Esophagus squamous epithelium (tissue), 5 donors: ENCODE results near the gene CACYBP. TPM values are rescaled to one million over a fixed set of nuclear protein-coding genes. Genes with fewer than 3 reads are reported as not detected.
A peak's percentile ranks its signal among the peaks of the same experiment; 100 is the strongest.

Experiments
- DNase-seq: peaks from one replicate; lab custom pipeline; 2025; lab: John Stamatoyannopoulos, UW
- H3K27ac ChIP-seq, 4 donors: fragments of 200-600 bp; sonication (generic); one replicate each; pipeline ENCODE4 v1.5.1; 2016 to 2019; ENCODE audit warnings: mild to moderate bottlenecking in 1 of 4
- H3K27me3 ChIP-seq, 4 donors: fragments of 200-600 bp; sonication (generic); 1 replicate in 3 of 4; 2 replicates in 1 of 4; pipeline versions ENCODE4 v1.5.1 to v1.6.0; 2017 to 2021; ENCODE audit warnings: antibody characterized with exemption in 1 of 4
- H3K36me3 ChIP-seq, 3 donors: fragments of 200-600 bp; sonication (generic); one replicate each; pipeline ENCODE4 v1.5.1; 2016 to 2019
- H3K4me1 ChIP-seq, 3 donors: fragments of 200-600 bp; sonication (generic); one replicate each; pipeline ENCODE4 v1.5.1; 2017 to 2019
- H3K4me3 ChIP-seq, 4 donors: fragments of 200-600 bp; sonication (generic); 1 replicate in 3 of 4; 2 replicates in 1 of 4; pipeline ENCODE4 v1.5.1; 2016 to 2019; ENCODE audit warnings: mild to moderate bottlenecking in 2 of 4, moderate library complexity in 1 of 4
- H3K9me3 ChIP-seq, 3 donors: fragments of 200-600 bp; sonication (generic); one replicate each; pipeline ENCODE4 v1.5.1; 2016 to 2019
- POLR2A ChIP-seq, 4 donors: fragments of 450-650 bp; IDR thresholded peaks; one replicate each; pipeline ENCODE4 v1.6.1; 2017; ENCODE audit warnings: antibody characterized with exemption in 4 of 4, mild to moderate bottlenecking in 4 of 4, moderate library complexity in 3 of 4
- WGBS, 2 donors: methylation state at CpG; one replicate each; pipeline ENCODE4 v1.1.5; 2018; 5-methylcytosine and 5-hydroxymethylcytosine counted together
- intact Hi-C: fragments of 100-400 bp; cut with DNase I; formaldehyde crosslinking; loops from one replicate; pipeline ENCODE4 v1.15.0; 2022
- total RNA-seq, 4 donors: library from RNA; depleted of rRNA; stranded (reverse); fragments of >200 nt; gene quantifications; one replicate each; pipeline ENCODE4 v1.1.0, GENCODE V29; 2016
- TF ChIP-seq, protein P1 (sequence below), 6 experiments: fragments of 450-650 bp in 4 of 6; fragments of 200-600 bp in 2 of 6; sonication (generic) in 2 of 6; IDR thresholded peaks; one replicate each; pipeline ENCODE4 v1.5.1; 2016 to 2019; ENCODE audit warnings: antibody characterized with exemption in 6 of 6, mild to moderate bottlenecking in 4 of 6, moderate library complexity in 4 of 6
- donor health status: DM: yes; HTN: yes; CAD: no.

The CACYBP gene
- total RNA-seq, 4 donors from 2014 or later = 66.9 to 92.5 (median 82.1) TPM

DNA sequence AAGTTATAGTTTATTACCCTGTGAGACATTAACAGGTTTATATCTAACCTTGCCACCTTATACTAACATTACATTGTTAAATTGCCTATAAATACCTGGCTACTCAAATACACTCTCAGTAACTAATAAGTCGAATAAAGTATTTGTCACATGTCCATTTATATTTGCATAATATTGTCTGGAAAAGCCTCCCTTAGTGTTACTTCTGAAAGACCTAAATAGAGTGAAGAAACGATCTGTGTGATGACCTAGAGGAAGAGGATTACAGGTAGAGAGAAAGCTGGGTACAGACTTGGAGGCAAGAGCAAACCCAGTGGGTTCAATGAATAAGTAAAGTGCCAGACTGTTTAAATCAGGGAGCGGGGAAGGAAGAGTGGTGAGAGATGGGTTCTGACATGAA lies 2.7 kb upstream of the CACYBP start:
- H3K36me3 ChIP-seq = peaks cover 0 to 5% (median 0%) of the 10 kb centered on the region in 3 donors
- H3K4me1 ChIP-seq = peaks cover 0 to 29% (median 8%) of the 10 kb centered on the region in 3 donors
- 75 to 81% methylated on average over 3 of the region's 3 CpGs for WGBS, 2 donors
- H3K27ac ChIP-seq = no peak overlapping the region
- no peak for TF ChIP-seq POLR2A (IDR thresholded peaks at IDR 0.05)
- TF ChIP-seq, protein P1, sequence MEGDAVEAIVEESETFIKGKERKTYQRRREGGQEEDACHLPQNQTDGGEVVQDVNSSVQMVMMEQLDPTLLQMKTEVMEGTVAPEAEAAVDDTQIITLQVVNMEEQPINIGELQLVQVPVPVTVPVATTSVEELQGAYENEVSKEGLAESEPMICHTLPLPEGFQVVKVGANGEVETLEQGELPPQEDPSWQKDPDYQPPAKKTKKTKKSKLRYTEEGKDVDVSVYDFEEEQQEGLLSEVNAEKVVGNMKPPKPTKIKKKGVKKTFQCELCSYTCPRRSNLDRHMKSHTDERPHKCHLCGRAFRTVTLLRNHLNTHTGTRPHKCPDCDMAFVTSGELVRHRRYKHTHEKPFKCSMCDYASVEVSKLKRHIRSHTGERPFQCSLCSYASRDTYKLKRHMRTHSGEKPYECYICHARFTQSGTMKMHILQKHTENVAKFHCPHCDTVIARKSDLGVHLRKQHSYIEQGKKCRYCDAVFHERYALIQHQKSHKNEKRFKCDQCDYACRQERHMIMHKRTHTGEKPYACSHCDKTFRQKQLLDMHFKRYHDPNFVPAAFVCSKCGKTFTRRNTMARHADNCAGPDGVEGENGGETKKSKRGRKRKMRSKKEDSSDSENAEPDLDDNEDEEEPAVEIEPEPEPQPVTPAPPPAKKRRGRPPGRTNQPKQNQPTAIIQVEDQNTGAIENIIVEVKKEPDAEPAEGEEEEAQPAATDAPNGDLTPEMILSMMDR (IDR thresholded peaks at IDR 0.05) = no peak
- no peaks in the 10 kb centered on the region for H3K27me3 ChIP-seq
- no peak overlapping the region for H3K4me3 ChIP-seq
- intact Hi-C loops = no loop called here
- DNase-seq = no peak
- H3K9me3 ChIP-seq = no peaks in the 10 kb centered on the region

DNA sequence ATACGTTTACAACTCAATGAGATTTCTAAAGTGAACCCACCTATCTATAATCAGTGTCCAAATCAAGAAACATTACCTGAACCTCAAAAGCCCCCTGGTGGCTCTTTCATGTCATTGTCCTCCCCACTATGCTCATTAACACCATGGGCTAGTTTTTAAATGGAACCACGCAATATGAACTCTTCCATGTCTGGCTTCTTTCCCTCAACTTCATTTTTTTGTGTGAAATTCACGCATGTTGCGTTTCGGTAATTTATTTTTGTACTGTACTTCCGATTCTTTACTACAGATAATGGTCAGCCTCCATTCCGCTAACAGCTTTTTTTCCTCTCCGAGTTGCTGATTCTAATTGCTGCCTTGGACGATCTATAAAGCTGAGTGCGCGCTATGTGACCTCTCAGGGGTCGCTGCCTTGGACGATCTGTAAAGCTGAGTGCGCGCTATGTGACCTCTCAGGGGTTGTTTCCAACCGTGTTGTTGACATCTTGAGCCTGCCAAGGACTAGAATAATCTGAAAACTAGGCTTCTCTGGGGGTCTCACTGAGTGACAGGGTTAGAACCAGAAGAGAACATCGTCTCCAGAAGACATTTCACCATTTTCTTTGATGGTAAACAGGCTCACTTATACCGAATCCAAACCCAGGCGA lies 1.1 kb upstream of the CACYBP start:
- Histone ChIP-seq H3K4me3 (peak overlapping the region; percentile 65 to 91 (median 88)), H3K9me3 (no peaks in the 10 kb centered on the region), H3K27ac (peak overlapping the region; percentile 89 to 98 (median 96)), H3K27me3 (no peaks in the 10 kb centered on the region), H3K36me3 (no peaks in the 10 kb centered on the region), H3K4me1 (peaks cover 0 to 45% (median 12%) of the 10 kb centered on the region in 3 donors)
- no peak for DNase-seq
- TF ChIP-seq POLR2A (IDR thresholded peaks at IDR 0.05) = no peak
- TF ChIP-seq, protein P1 (IDR thresholded peaks at IDR 0.05) = peak; percentile 56 to 89 (median 76)
- 11 to 18% methylated on average over 15 to 17 of the region's 19 CpGs for WGBS, 2 donors
- intact Hi-C loops = no loop called here

DNA sequence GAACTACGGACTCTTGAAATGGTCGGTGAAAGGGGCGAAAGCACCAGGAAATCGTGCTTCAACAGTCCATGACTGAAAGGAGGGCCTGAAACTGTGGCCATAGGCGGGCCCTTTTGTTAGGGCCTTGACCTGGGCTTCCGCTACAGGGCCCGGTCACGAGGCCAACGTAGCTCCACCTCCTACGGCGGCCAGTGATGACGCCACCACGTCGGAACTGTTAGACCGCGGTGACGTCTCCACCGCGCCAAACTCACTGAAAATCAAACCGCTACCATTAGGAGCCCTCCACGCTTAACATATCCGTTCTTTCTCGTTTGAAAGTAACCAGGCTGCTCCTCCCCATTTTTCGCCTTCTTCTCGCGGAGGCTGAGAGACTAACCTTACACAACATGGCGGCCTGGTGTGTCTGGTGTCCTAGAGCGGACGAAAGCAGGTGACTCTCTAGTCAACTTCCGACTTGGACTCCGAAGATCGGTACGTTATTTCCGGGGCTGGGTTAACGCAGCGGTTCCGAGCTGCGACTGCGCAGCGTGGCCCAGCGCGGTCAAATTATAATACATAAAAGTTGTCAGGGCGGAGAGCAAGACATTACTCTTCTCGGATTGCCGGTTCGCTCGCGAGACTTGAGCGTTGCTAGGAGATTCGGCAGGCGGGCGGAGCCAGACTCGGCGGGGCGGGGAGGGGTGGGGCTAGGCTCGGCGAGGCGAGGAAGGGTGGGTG lies 371 bp upstream of the CACYBP start:
- DNase-seq = peak; percentile 90
- H3K27ac ChIP-seq = peak overlapping the region; percentile 89 to 98 (median 96)
- TF ChIP-seq POLR2A (IDR thresholded peaks at IDR 0.05) = peak in 3 of 4 donors; percentile 68 to 97 (median 84)
- TF ChIP-seq, protein P1 (IDR thresholded peaks at IDR 0.05) = peak in 2 of 6 experiments; percentile 7
- H3K9me3 ChIP-seq = no peaks in the 10 kb centered on the region
- H3K27me3 ChIP-seq = no peaks in the 10 kb centered on the region
- H3K4me3 ChIP-seq = peak overlapping the region; percentile 65 to 91 (median 88)
- H3K36me3 ChIP-seq = no peaks in the 10 kb centered on the region
- WGBS, 2 donors = 0% methylated on average over 20 to 22 of the region's 58 CpGs
- peaks cover 0 to 47% (median 12%) of the 10 kb centered on the region in 3 donors for H3K4me1 ChIP-seq
- intact Hi-C loops = no loop called here

DNA sequence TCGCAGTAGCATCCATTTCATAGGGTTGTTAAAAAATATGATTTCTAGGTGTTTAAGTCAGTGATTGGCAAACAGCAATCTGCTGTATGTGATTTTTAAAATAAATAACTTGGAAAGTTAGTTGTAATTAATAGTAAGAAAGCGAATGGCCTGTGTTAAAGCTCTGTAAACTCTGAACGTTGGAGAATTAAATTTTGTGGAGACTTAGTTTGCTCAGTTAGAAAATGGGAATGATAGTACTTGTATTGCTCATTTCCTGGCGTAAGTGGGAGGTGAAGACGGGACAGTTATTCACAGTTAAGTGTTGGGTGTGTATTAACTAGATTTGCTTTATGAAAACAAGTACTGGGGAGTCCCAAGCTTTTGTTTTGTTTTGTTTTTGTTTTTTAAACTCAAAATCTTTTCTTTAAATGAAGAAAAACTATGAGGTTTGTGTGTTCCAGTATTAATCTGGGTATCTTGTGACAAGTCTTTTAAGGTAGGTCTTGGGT lies 995 bp downstream of the CACYBP start:
- TF ChIP-seq, protein P1 (IDR thresholded peaks at IDR 0.05) = no peak
- no peak for TF ChIP-seq POLR2A (IDR thresholded peaks at IDR 0.05)
- 1 to 2% methylated on average over 5 of the region's 5 CpGs for WGBS, 2 donors
- H3K4me1 ChIP-seq = peaks cover 0 to 47% (median 12%) of the 10 kb centered on the region in 3 donors
- peak overlapping the region; percentile 89 to 98 (median 96) for H3K27ac ChIP-seq
- DNase-seq = no peak
- H3K27me3 ChIP-seq = no peaks in the 10 kb centered on the region
- no peaks in the 10 kb centered on the region for H3K9me3 ChIP-seq
- peaks cover 0 to 8% (median 0%) of the 10 kb centered on the region in 3 donors for H3K36me3 ChIP-seq
- intact Hi-C loops = no loop called here
- H3K4me3 ChIP-seq = peak overlapping the region; percentile 65 to 91 (median 88)
